Pancreas (tissue), 10 donors: ENCODE data around the gene PCBP4. TPM values are rescaled to one million over a fixed set of nuclear protein-coding genes. Genes with fewer than 3 reads are reported as not detected.

ENCODE experiments used
- ATAC-seq, 4 donors: fragments of 200-7000 bp; cut with Tn5 transposase; one replicate each; pipeline versions ENCODE4 v1.8.0 to v1.9.1; 2020; ENCODE audit warnings: mild to moderate bottlenecking in 4 of 4, moderate library complexity in 4 of 4
- DNase-seq, 6 donors: peaks; one replicate each; pipeline ENCODE4 v3.0.0-alpha.2; 2020
- FAIRE-seq: peaks from 2 replicates; lab custom pipeline; 2012; peaks lifted over from hg19 to GRCh38; lab: Jason Lieb, UNC
- H3K27ac ChIP-seq, 4 donors: fragments of 200-600 bp; sonication (generic); 1 replicate in 3 of 4; 2 replicates in 1 of 4; pipeline versions ENCODE4 v1.5.0 to v1.8.0; 2020
- H3K27me3 ChIP-seq, 4 donors: fragments of 200-600 bp; one replicate each; pipeline ENCODE4 v1.8.0; 2021
- H3K36me3 ChIP-seq, 3 donors: fragments of 200-600 bp; sonication (generic) in 1 of 3; one replicate each; pipeline versions ENCODE4 v1.5.0 to v1.8.0; 2020 to 2021
- H3K4me1 ChIP-seq, 3 donors: fragments of 200-600 bp; one replicate each; pipeline ENCODE4 v1.8.0; 2021
- H3K4me3 ChIP-seq, 4 donors: fragments of 200-600 bp; sonication (generic) in 2 of 4; one replicate each; pipeline versions ENCODE4 v1.5.0 to v1.8.0; 2020 to 2021
- H3K9me3 ChIP-seq, 4 donors: fragments of 200-600 bp; one replicate each; pipeline ENCODE4 v1.8.0; 2021
- CTCF ChIP-seq, 4 donors: fragments of 200-600 bp; sonication (generic) in 3 of 4; IDR thresholded peaks; one replicate each; pipeline versions ENCODE4 v1.5.0 to v1.8.0; 2021; ENCODE audit warnings: antibody characterized with exemption in 4 of 4
- WGBS, 2 donors: extraction: QIAGEN DNeasy Blood & Tissue Kit; methylation state at CpG; one replicate each; pipeline ENCODE4 v1.1.7; 2013; 5-methylcytosine and 5-hydroxymethylcytosine counted together
- intact Hi-C, 3 donors: fragments of 100-400 bp; cut with DNase I; formaldehyde crosslinking; loops; one replicate each; pipeline versions ENCODE4 v1.11.1 to v1.14.2; 2022
- polyA plus RNA-seq, 2 donors: library from polyadenylated mRNA; stranded (reverse); fragments of 200-250 nt; gene quantifications; one replicate each; pipeline ENCODE4 v1.2.3, GENCODE V29; 2013
- total RNA-seq, 6 donors: library from RNA; stranded (reverse); fragmentation: NEBNext Ultra II Directional in 4 of 6; extraction: Animal tissue kit (Norgen Biotek cat#: 25700) in 4 of 6; gene quantifications; one replicate each; pipeline versions ENCODE4 v1.2.1 to v1.2.4, GENCODE V29; 2021 to 2023
- donor health status: healthy with polysubstance abuse.
- donor health status: DM: no; HTN: no; CAD: no; lungs with moderate emphysema.
- donor health status: DM: no; HTN: no; CAD: no.
- donor health status: control.
- donor health status: control.
- donor health status: Bipolar disorder and iron deficiency.
- donor health status: DM: yes; HTN: yes; CAD: no.
- donor health status: DM: no; HTN: no; CAD: no.
- donor health status: DM: no; HTN: no; CAD: no.
- donor health status: DM: yes; HTN: yes; CAD: no.

PCBP4 gene
- total and polyA plus RNA-seq, 8 donors, result 10.7 to 55.2 (median 17.4) TPM

GRCh38 chr3:51977446-51978142 lies 10.3 kb upstream of the PCBP4 start:
- no peaks in the 10 kb centered on the region for H3K9me3 ChIP-seq
- H3K4me1 ChIP-seq, result peaks cover 14 to 23% (median 16%) of the 10 kb centered on the region in 3 donors
- no peak overlapping the region for H3K27ac ChIP-seq
- FAIRE-seq (no peak), ATAC-seq (no peak), DNase-seq (peak in 1 of 6 donors; percentile 72)
- no peak for TF ChIP-seq CTCF (IDR thresholded peaks at IDR 0.05)
- intact Hi-C loops, result no loop called here
- no peaks in the 10 kb centered on the region for H3K36me3 ChIP-seq
- H3K27me3 ChIP-seq, result no peaks in the 10 kb centered on the region
- no peak overlapping the region for H3K4me3 ChIP-seq
- WGBS, 2 donors, result 79 to 83% methylated on average over 8 to 9 of the region's 9 CpGs

DNA sequence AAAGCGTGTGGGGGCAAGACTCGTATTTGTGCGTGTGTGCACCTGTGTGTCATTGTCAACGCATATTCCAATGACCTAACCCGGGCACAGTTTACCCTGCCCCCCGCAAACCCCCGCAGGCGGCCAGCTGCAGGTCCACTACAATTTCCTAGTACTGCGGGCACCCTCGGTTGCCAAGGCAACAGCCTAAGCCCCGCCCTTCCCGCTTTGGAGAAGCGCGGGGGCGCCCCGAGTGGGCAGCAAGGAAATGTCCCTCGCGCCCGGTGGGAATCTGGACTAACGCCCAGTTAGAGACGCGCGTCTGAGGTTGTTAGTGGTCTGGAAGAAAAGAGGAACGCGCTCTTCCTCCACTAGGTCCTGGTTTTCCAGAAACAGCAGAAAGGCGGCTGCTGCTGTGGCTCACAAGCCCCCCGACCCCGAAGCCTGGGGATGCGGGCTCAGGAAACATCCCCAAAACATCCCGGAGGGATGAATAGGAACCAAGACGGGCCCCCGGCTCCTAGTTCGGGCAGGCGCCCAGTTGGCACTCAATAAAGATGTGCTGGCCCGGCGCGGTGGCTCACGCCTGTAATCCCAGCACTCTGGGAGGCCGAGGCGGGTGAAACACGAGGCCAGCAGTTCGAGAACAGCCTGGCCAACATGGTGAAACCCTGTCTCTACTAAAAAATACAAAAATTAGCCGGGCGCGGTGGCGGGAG lies 8.7 kb upstream of the PCBP4 start:
- WGBS, 2 donors, result 35 to 37% methylated on average over 46 of the region's 46 CpGs
- peak overlapping the region in 2 of 4 donors; percentile 59 to 77 for H3K4me3 ChIP-seq
- no peak for FAIRE-seq
- no peaks in the 10 kb centered on the region for H3K9me3 ChIP-seq
- DNase-seq, result peak; percentile 63 to 88 (median 76)
- TF ChIP-seq CTCF (IDR thresholded peaks at IDR 0.05), result no peak
- no peaks in the 10 kb centered on the region for H3K27me3 ChIP-seq
- H3K4me1 ChIP-seq, result peaks cover 11 to 18% (median 13%) of the 10 kb centered on the region in 3 donors
- no peaks in the 10 kb centered on the region for H3K36me3 ChIP-seq
- peak overlapping the region in 3 of 4 donors; percentile 42 to 94 (median 73) for H3K27ac ChIP-seq
- intact Hi-C loops, result no loop called here
- ATAC-seq, result peak in 2 of 4 donors; percentile 8 to 18

DNA sequence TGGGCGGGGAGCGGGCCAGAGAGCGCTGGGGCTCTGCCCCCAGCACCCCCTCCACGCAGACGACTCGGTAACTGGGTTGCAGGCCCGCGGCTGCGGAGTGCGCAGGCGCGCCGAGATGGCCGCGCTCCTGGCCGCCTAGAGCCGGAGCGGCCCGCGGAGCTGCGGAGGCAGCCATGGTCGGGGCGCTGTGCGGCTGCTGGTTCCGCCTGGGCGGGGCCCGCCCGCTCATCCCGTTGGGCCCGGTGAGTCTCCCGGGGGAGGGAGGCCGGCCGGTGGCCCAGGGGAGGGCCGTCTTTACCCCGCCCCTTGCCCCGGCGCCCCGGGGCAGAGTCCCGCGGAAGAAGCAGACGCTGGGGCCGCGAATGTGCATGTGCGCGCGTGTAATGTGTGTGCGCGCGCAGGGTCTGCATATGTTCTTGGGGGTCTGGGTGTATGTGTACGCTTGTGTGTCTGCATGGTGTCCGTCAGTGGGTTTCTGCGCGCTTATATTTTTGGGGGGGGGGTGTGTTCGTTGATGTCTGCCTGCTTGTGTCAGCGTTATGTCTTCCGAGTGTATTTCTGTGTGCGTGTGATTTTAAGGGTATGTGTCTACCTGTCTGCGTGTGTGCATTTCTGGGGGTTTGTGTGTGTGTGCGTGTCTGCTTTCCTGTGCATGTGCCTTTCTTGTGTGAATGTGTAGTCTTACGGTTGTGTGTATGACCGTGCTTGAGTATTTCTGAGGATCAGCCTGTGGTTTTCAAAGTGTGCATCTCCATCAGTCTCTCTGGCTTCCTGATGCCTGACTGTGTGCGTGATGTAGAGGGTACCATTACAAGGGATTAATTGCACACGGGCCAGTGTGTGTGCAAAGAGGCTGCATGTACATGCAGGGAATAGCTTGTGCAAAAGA lies 8.0 kb upstream of the PCBP4 start, which contains the start of gene ABHD14A:
Gene ABHD14A (plus strand): TSS at position 102 of the 889 bp plus-strand sequence. CDS start 72 bp downstream, at position 174.
- intact Hi-C loops, result no loop called here
- FAIRE-seq, result no peak

More for the DNA sequence above, 8.0 kb upstream of the PCBP4 start, which contains the start of gene ABHD14A:
- peak within 1 kb of the TSS; percentile 73 to 94 (median 86) for H3K27ac ChIP-seq
- H3K4me3 ChIP-seq, result peak within 1 kb of the TSS; percentile 45 to 77 (median 61)
- TF ChIP-seq CTCF (IDR thresholded peaks at IDR 0.05), result no peak
- H3K4me1 ChIP-seq, result peaks cover 11 to 24% (median 18%) of the 10 kb centered on the region in 3 donors
- H3K36me3 ChIP-seq, result no peaks in the 10 kb centered on the region
- WGBS, 2 donors, result 0% methylated on average over 47 to 63 of the region's 63 CpGs
- ATAC-seq (peak; percentile 63 to 75 (median 70)), DNase-seq (peak; percentile 69 to 89 (median 78))
- no peaks in the 10 kb centered on the region for H3K9me3 ChIP-seq
- no peaks in the 10 kb centered on the region for H3K27me3 ChIP-seq
